Measurements from ENCODE around the gene EPOP.

Gene EPOP

DNA sequence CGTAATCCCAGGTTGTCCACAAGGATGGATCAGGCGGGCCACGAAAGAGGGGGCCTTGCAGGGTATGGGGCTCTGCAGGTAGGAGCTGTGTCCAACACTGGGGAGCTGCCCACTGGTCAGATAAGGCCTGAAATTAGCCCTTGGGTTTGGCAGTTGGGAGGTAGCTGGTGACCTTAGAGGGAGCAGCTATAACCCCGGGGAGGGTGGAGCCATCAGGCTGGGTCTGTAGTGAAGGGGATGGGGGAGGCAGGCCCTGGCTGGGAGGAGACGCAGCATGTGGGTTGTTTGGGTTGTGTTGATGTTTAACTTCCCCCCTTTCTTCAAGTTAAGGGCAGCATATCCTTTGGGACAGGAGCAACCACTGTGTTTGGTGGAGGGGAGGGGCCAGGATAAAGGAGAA is 36.2 kb upstream of the EPOP start:
- Mint-ChIP-seq H3K4me3 (peak overlapping the region in 1 of 2 donors; percentile 50), H3K4me1 (ENCODE audit: low read depth in 2 of 2) (peaks cover 44 to 45% of the 10 kb centered on the region in 2 donors), H3K27ac (peak overlapping the region; percentile 42 to 85)

DNA sequence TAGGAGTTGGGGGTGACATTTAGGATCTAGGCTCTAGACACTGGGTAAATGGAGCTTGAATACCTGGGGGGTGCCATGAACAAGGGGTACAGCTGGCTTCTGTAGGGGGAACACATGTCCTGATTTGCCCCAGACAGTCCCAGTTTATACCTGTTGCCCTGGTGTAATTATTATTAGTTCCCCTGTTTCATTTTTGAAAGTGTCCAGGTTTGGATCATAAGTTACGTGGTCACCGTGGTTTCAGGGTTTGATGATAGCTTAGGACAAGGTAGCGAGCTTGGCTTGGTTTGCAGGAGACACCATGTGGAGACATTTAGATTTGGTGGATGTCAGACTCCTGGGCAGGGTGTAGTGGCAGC is 35.8 kb upstream of the EPOP start:
- Mint-ChIP-seq H3K9me3 (no peaks in the 10 kb centered on the region), H3K27me3 (no peaks in the 10 kb centered on the region), H3K4me3 (peak overlapping the region in 1 of 2 donors; percentile 50), H3K27ac (peak overlapping the region; percentile 42 to 85), H3K4me1 (ENCODE audit: low read depth in 2 of 2) (peaks cover 40 to 47% of the 10 kb centered on the region in 2 donors), H3K36me3 (ENCODE audit: insufficient read depth) (peaks cover 74% of the 10 kb centered on the region)
- ATAC-seq (replicated peaks) (no peak), DNase-seq (no peak)

More for the DNA sequence above, 36.2 kb upstream of the EPOP start:
- no peak for ATAC-seq (replicated peaks)
- Mint-ChIP-seq H3K9me3 (no peaks in the 10 kb centered on the region), H3K27me3 (no peaks in the 10 kb centered on the region), H3K36me3 (ENCODE audit: insufficient read depth) (peaks cover 73% of the 10 kb centered on the region)
- no peak for DNase-seq

DNA sequence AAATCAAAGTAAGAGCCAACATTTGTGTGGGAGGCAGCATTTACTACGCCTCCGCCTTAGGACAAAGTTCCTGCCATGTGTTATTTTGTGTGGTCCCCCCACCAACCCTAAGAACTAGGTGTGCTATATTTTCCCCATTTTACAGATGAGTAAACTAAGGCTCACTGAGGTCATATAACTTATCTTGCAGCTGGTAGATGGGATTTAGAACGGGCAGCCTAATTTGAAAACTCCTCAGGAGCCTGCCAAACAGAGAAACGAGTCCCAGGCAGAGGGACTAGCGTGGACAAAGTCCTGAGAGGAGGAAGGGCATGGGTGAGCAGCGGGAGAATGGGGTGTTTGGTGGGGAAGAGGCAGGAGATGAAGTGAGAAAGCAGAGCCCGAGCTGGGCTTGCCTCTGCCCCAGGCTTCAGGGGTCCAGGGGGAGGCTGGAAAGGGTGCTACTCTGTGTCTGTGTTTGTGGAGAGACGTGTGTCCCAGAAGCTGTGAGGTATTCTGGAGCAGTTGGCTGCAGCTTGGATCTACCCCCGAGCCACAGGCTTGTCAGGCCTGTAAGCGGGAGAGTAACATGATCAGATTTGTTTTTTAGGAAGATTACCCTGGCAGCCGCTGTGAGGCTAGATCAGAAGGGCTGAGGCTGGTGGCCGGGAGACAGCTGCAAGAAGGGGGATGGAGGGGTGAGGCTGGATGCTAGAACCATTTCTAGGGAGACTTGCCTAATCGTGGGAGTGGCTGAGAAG is 35.3 kb upstream of the EPOP start:
- DNase-seq (no peak), ATAC-seq (replicated peaks) (no peak)
- H3K36me3 Mint-ChIP-seq (ENCODE audit: insufficient read depth), result peaks cover 74% of the 10 kb centered on the region
- H3K4me3 Mint-ChIP-seq, result no peak overlapping the region
- no peaks in the 10 kb centered on the region for H3K9me3 Mint-ChIP-seq
- H3K27ac Mint-ChIP-seq, result peak overlapping the region; percentile 42 to 85
- no peaks in the 10 kb centered on the region for H3K27me3 Mint-ChIP-seq
- H3K4me1 Mint-ChIP-seq (ENCODE audit: low read depth in 2 of 2), result peaks cover 37 to 45% of the 10 kb centered on the region in 2 donors

DNA sequence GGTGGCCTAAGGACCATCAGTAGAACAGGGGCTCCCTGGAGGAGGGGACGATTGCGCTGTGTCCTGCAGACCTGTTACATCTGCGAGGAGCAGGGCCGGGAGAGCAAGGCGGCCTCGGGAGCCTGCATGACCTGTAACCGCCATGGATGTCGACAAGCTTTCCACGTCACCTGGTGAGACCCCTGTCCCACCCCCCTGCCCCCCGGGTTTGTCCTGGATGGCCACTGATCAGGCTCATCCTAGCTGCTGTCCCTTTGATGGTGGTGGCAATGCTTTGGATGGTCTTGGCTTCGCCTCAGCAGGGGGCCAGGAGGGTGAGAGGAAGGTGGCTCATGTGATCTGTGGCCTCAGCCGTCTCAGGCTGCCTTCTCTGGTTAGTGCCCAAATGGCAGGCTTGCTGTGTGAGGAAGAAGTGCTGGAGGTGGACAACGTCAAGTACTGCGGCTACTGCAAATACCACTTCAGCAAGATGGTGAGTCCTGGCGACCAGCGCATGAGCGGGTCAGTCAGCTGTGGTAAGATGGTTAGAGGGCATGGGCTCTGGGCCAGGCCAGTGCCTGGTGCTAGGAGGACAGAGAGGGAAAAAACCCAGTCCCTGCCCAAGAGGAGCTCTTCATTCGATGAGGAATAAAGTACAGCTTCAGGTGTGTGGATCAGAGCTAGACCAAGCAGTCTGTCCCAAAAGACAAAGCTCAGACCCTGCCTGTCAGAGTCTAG is 34.5 kb upstream of the EPOP start:
- H3K27ac Mint-ChIP-seq, result peak overlapping the region; percentile 42 to 85
- peaks cover 42 to 49% of the 10 kb centered on the region in 2 donors for H3K4me1 Mint-ChIP-seq (ENCODE audit: low read depth in 2 of 2)
- no peaks in the 10 kb centered on the region for H3K9me3 Mint-ChIP-seq
- no peaks in the 10 kb centered on the region for H3K27me3 Mint-ChIP-seq
- peaks cover 72% of the 10 kb centered on the region for H3K36me3 Mint-ChIP-seq (ENCODE audit: insufficient read depth)
- DNase-seq (no peak), ATAC-seq (replicated peaks) (no peak)
- H3K4me3 Mint-ChIP-seq, result no peak overlapping the region

DNA sequence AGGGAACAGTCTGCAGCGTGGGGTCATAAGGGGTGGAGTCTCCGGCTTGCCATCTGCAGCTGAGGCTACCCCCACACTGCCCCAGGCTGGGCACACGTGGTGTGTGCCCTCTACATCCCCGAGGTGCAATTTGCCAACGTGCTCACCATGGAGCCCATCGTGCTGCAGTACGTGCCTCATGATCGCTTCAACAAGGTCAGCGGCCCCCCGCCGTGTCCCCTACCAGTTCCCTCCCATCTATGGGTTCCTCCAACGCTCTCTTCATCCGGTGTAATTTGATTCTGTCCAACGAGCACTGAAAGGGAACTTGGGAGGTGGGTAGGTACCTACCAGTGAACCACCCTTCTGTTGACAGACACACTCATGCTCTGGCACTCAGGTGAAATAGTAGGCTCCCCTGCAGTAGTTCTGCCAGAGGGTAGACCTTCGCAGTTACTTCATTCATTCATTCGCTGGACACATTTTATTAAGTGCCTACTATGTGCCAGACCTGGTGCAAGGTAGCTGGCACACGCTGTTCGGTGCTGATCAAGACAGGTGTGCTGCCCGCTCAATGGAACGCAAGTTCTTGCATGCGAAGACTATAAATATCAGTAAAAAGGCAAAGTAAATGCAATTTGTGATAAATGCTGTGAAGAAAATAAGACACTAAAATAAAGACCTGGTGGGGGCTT is 33.1 kb upstream of the EPOP start:
- H3K36me3 Mint-ChIP-seq (ENCODE audit: insufficient read depth), result peaks cover 67% of the 10 kb centered on the region
- peak overlapping the region; percentile 91 to 95 for H3K27ac Mint-ChIP-seq
- ATAC-seq (replicated peaks) (no peak), DNase-seq (no peak)
- no peaks in the 10 kb centered on the region for H3K27me3 Mint-ChIP-seq
- peaks cover 50 to 60% of the 10 kb centered on the region in 2 donors for H3K4me1 Mint-ChIP-seq (ENCODE audit: low read depth in 2 of 2)
- H3K9me3 Mint-ChIP-seq, result no peaks in the 10 kb centered on the region
- H3K4me3 Mint-ChIP-seq, result peak overlapping the region; percentile 97 to 99

DNA sequence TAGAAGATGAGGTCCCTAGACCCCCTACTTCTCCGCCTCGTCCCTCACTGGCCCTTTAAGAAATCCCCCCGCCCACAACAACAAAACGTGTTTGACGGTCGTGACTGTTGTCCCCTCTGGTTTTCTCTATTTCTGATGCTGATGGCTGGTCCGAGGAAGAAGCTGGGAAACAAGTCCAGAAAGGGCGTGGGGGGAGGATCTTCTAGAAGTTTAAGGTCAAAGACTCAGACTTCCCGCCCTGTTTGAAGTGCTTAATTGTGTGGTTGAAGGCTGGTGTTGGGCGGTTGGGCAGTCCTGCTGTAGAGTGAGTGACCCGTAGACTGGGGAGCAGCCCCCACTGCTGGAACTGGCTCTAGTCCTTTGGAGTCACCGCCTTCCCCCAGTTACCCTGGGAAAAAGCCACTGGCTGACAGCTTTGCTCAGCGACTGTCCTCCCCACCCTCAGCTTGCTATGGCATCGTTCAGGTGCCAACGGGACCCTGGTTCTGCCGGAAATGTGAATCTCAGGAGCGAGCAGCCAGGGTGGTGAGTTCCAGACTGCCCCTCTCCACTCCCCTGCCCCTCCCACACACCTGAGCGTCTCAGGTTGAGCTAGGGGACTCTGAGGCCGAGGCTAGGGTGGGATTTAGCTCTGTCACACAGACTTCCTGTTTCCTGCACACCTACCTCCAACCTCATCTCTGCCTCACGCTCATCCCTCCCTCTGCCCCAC is 31.9 kb upstream of the EPOP start:
- Mint-ChIP-seq H3K36me3 (ENCODE audit: insufficient read depth) (peaks cover 69% of the 10 kb centered on the region), H3K4me1 (ENCODE audit: low read depth in 2 of 2) (peaks cover 52 to 66% of the 10 kb centered on the region in 2 donors), H3K27me3 (no peaks in the 10 kb centered on the region), H3K9me3 (no peaks in the 10 kb centered on the region), H3K4me3 (peak overlapping the region; percentile 97 to 99), H3K27ac (peak overlapping the region; percentile 91 to 95)
- no peak for DNase-seq
- ATAC-seq (replicated peaks), result no peak

DNA sequence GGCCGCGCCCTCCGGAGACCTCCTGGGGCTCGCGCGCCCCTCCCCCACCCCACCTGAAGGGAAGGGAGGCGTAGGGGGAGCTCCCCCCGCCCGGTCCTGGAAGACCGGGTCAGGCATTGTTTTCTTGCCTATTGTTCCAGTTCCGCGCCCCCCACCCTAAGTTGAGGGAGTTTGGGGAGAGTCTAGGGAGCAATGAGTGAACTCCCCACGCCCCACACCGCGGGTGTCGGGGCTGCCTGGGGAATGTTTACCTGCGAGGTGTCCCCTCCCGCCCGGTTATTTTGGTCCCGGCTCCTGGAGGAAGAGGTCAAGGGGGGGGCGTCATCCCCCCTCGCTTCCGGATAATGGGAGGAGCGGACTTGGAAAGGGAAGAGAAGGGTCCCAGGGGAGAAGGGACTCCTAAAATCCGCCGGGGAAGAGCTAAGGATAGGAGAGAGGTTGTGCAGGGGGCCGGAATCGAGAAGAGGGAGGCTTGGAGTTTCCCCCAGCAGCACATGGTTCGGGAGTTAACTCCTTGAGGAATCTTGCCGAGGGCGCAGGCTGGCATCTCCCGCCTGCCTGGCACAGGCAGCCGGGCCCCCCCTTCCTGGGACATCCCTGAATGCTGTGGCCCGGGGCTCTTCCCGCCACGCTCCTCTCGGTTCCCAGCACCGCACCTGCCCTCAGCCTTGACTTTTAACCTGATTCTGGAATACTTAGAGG is 31.2 kb upstream of the EPOP start:
- Mint-ChIP-seq H3K27me3 (no peaks in the 10 kb centered on the region), H3K27ac (peak overlapping the region; percentile 91 to 95), H3K36me3 (ENCODE audit: insufficient read depth) (peaks cover 69% of the 10 kb centered on the region), H3K4me3 (peak overlapping the region; percentile 97 to 99), H3K9me3 (no peaks in the 10 kb centered on the region), H3K4me1 (ENCODE audit: low read depth in 2 of 2) (peaks cover 53 to 69% of the 10 kb centered on the region in 2 donors)
- DNase-seq (no peak), ATAC-seq (replicated peaks) (no peak)

DNA sequence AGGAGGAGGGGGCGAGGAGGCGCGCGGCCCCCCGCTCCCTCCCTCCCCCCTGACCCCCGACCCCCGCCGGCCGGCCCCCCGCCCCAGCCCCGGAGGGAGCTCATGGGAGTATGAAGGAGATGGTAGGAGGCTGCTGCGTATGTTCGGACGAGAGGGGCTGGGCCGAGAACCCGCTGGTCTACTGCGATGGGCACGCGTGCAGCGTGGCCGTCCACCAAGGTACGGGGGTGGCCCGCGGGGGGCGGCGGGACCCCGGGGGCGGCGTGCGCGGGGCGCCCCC is 30.7 kb upstream of the EPOP start:
- peak overlapping the region; percentile 91 to 95 for H3K27ac Mint-ChIP-seq
- H3K4me3 Mint-ChIP-seq, result peak overlapping the region; percentile 97 to 99
- H3K27me3 Mint-ChIP-seq, result no peaks in the 10 kb centered on the region
- peaks cover 69% of the 10 kb centered on the region for H3K36me3 Mint-ChIP-seq (ENCODE audit: insufficient read depth)
- peaks cover 49 to 65% of the 10 kb centered on the region in 2 donors for H3K4me1 Mint-ChIP-seq (ENCODE audit: low read depth in 2 of 2)
- DNase-seq (no peak), ATAC-seq (replicated peaks) (no peak)
- no peaks in the 10 kb centered on the region for H3K9me3 Mint-ChIP-seq

DNA sequence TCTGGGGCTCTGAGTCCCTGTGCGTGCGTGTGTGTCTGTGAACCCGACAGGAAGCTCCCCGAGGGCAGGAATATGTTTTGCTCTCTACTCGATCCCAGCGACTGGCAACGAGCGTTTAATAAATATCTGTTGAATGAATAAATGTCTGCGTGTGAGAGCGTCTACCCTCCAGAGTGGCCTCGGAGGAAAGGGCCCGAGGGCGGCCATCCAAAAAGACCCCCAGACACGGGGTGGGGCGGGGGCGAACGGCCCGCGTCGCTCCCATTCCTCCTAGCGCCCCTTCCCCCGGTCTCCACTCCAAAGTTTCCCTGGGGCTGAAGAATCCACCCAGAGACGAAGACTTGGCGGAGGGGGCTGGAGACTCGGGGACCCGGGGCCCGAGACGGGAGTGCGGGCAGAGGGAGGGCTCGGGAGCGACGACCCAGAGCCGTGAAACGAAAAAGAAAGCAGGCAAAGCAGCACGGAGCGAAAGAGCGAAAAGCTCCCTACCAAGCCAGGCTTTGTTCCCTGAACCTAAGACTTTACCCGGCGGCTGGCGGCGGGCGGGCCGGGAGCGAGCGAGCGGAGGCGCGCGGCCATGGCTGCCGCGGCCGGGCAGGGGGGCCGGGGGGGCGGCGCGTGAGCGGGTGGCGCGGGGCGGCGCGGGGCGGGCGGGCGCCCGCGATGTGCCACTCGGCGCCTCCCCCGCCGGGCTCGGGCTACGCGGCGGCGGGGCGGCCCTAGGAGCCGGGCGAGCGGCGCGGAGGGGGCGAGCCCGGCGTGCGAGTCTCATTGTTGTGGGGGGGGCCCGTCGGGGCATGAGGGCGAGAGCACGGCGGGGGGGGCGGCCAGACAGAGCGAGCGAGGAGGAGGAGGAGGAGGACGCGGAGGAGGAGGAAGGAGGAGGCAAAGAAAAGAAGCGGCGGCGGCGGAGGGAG is 30.1 kb upstream of the EPOP start, which contains the start of gene MLLT6:
MLLT6 (plus strand) TSS at position 668 of the 917 bp plus-strand sequence. CDS start 360 bp downstream, outside the sequence.
- peaks cover 43 to 63% of the 10 kb centered on the region in 2 donors for H3K4me1 Mint-ChIP-seq (ENCODE audit: low read depth in 2 of 2)
- DNase-seq (peak; percentile 75 to 81 (median 77)), ATAC-seq (replicated peaks) (peak; percentile 48)
- no peaks in the 10 kb centered on the region for H3K9me3 Mint-ChIP-seq
- peaks cover 68% of the 10 kb centered on the region for H3K36me3 Mint-ChIP-seq (ENCODE audit: insufficient read depth)
- H3K4me3 Mint-ChIP-seq, result peak within 1 kb of the TSS; percentile 97 to 99
- peak within 1 kb of the TSS; percentile 97 to 99 for H3K27ac Mint-ChIP-seq
- H3K27me3 Mint-ChIP-seq, result no peaks in the 10 kb centered on the region

DNA sequence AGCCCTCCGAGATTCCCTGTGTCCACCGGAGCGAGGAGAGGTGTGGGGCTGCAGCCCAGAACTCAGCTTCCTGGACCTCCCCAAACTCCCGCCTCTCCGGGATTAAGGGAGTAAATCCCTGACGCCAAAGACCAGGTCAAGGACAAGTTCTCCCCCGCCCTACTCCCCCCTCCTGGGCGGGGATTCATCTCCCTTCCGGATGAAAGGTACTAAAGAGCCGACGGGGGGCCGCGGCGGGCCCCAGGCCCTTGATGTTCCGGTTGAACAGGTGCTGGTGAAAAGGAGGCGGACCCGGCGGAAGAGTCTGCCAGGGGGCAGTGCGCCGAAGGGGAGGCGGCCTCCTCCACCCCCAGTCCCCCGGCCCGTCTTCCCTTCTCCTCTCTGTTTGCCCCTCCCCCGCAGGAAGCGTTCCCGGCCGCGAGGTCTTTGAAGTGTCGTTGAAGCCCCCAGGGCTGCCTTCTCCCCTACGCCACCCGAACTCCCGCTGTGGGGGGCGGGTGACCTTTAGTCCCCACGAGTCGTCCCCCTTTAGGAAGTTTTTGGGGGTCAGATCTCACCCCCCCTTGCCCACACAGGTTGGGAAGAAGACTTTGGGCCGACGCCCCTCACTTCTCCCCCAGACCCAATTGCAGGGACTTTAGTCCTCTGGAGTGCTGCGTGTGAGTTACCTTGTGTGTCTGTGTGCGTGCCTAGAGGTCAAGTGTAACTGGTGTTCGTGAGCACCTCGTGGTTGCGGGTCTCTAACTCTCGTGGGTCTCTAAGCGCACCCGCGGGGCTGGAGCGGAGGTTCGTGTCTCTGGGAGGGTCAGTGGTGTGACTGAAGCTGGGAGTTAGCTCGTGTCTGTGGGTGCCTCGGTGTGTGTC is 29.2 kb upstream of the EPOP start:
- Mint-ChIP-seq H3K4me3 (peak overlapping the region; percentile 97 to 99), H3K27ac (peak overlapping the region; percentile 97 to 99), H3K9me3 (no peaks in the 10 kb centered on the region), H3K27me3 (no peaks in the 10 kb centered on the region), H3K36me3 (ENCODE audit: insufficient read depth) (peaks cover 59% of the 10 kb centered on the region), H3K4me1 (ENCODE audit: low read depth in 2 of 2) (peaks cover 36 to 57% of the 10 kb centered on the region in 2 donors)
- ATAC-seq (replicated peaks), result no peak
- peak; percentile 42 to 47 (median 45) for DNase-seq

DNA sequence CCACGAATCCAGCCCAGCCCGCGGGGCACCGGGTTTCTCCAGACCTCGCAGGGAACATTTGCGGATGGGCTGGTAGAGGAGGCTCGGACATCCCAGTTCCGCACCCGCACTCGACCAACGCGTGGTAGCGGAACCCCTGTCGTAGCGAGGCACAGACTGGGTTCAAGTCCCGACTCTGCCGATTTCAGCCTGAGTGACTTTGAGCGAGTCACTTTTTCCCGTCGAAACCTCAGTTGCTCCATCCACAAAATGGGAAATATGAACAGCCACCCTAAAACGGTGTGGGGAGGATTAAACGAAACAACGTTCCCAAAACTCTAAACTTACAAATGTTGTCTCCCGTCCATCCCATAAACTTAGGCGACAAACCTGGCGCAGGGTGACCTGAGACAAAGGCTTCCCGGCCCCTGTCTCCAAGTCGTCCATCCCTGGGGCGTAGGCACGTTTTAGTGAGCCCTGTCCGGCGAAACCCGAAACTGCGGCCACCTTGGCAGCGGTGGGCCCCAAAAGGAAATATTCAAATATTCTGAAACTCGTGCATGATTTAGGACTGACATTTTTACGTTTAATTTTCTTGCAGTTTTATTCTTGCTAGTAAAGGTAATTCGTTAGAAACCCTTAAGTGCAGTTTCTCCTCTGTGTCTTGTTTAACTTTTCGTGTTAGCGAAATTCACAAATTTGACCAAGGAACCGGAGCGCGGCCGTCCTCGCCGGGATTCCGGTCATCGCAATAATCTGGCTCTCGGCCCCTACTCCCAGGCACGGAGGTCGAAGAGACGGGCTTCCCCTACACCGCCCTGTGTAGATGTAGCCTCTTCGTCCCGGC is 28.4 kb upstream of the EPOP start:
- Mint-ChIP-seq H3K4me3 (peak overlapping the region; percentile 97 to 99), H3K9me3 (no peaks in the 10 kb centered on the region), H3K36me3 (ENCODE audit: insufficient read depth) (peaks cover 55% of the 10 kb centered on the region), H3K27ac (peak overlapping the region; percentile 97 to 99), H3K27me3 (no peaks in the 10 kb centered on the region), H3K4me1 (ENCODE audit: low read depth in 2 of 2) (peaks cover 34 to 53% of the 10 kb centered on the region in 2 donors)
- no peak for ATAC-seq (replicated peaks)
- DNase-seq, result no peak
